GM08714 (cell line): ENCODE results near the gene BEST2.
"Not testable (repeated sequence)": the region's sequence is repeated elsewhere in the genome, so short reads cannot be mapped to it uniquely, and the experiment has no call there.

Experiments used
- H3K4me3 ChIP-seq: fragments of 200-500 bp; sonication (Bioruptor generic); 2 replicates; pipeline ENCODE4 v1.5.1; 2014; ENCODE audit warnings: mild to moderate bottlenecking, low read length, inconsistent platforms
- ZNF274 ChIP-seq: IDR thresholded peaks from 2 replicates; pipeline ENCODE4 v1.6.1; 2012; ENCODE audit warnings: mild to moderate bottlenecking, low read depth, low read length

Gene BEST2

GRCh38 chr19:12723381-12723640 lies 28.3 kb upstream of the BEST2 start:
- H3K4me3 ChIP-seq: peak overlapping the region; percentile 86
- TF ChIP-seq ZNF274: no peak

GRCh38 chr19:12723641-12724426 lies 27.8 kb upstream of the BEST2 start, which contains the start of gene TNPO2:
Gene TNPO2, minus strand, starts transcription at chr19:12723932. Its CDS starts 2,955 bp downstream, at chr19:12720977.
- TF ChIP-seq ZNF274: no peak
- peak within 1 kb of the TSS; percentile 86 for H3K4me3 ChIP-seq

- H3K4me3 ChIP-seq: not testable (repeated sequence)
These were observed 26.0 kb upstream of the BEST2 start for GRCh38 chr19:12725612-12726011.

- no peak for TF ChIP-seq ZNF274
- no peak overlapping the region for H3K4me3 ChIP-seq
These were observed 24.6 kb upstream of the BEST2 start for GRCh38 chr19:12726988-12727316.

- no peak overlapping the region for H3K4me3 ChIP-seq
- TF ChIP-seq ZNF274: no peak
These were observed 23.7 kb upstream of the BEST2 start for GRCh38 chr19:12727745-12728433.

- TF ChIP-seq ZNF274: no peak
- no peak overlapping the region for H3K4me3 ChIP-seq
These were observed 21.5 kb upstream of the BEST2 start for GRCh38 chr19:12730064-12730463.

- no peak overlapping the region for H3K4me3 ChIP-seq
- TF ChIP-seq ZNF274: no peak
These were observed 20.3 kb upstream of the BEST2 start for GRCh38 chr19:12731337-12731736.

GRCh38 chr19:12733369-12734214 lies 18.0 kb upstream of the BEST2 start:
- no peak for TF ChIP-seq ZNF274
- H3K4me3 ChIP-seq: peak overlapping the region; percentile 82

GRCh38 chr19:12736995-12737834 lies 14.4 kb upstream of the BEST2 start, which contains the start of gene GET3:
Gene GET3, plus strand, starts transcription at chr19:12737497. Its CDS starts 9 bp downstream, at chr19:12737506.
- TF ChIP-seq ZNF274: no peak

GRCh38 chr19:12737835-12738351 lies 13.7 kb upstream of the BEST2 start:
- H3K4me3 ChIP-seq: peak overlapping the region; percentile 95

More at GRCh38 chr19:12736995-12737834, 14.4 kb upstream of the BEST2 start, which contains the start of gene GET3:
- peak within 1 kb of the TSS; percentile 95 for H3K4me3 ChIP-seq

GRCh38 chr19:12745166-12745897 lies 6.3 kb upstream of the BEST2 start:
- TF ChIP-seq ZNF274: no peak

More at GRCh38 chr19:12737835-12738351, 13.7 kb upstream of the BEST2 start:
- no peak for TF ChIP-seq ZNF274

GRCh38 chr19:12748489-12748888 lies 3.1 kb upstream of the BEST2 start:
- no peak for TF ChIP-seq ZNF274

More at GRCh38 chr19:12745166-12745897, 6.3 kb upstream of the BEST2 start:
- no peak overlapping the region for H3K4me3 ChIP-seq

More at GRCh38 chr19:12748489-12748888, 3.1 kb upstream of the BEST2 start:
- H3K4me3 ChIP-seq: no peak overlapping the region
